K562 (cell line): ENCODE results near the gene SLC12A9. TPM values are rescaled to one million over a fixed set of nuclear protein-coding genes. Genes with fewer than 3 reads are reported as not detected.

ENCODE experiments used
- CREB5 ChIP-seq: fragments of 250-450 bp; sonication (Bioruptor Pico); IDR thresholded peaks from 2 replicates; pipeline ENCODE4 v1.5.0; 2020; ENCODE audit warnings: mild to moderate bottlenecking
- ELF2 ChIP-seq: fragments of 250-450 bp; sonication (Bioruptor Pico); IDR thresholded peaks from 2 replicates; pipeline ENCODE4 v1.5.0; 2021; ENCODE audit warnings: mild to moderate bottlenecking
- FOXK2 ChIP-seq, 2 experiments: fragments of 450-650 bp; IDR thresholded peaks in 1 of 2; conservative IDR thresholded peaks in 1 of 2; 2 replicates each; pipeline ENCODE4 v1.6.1; 2016; ENCODE audit warnings: low read depth in 2 of 2, mild to moderate bottlenecking in 1 of 2
- MYC ChIP-seq, 2 experiments: fragments of 250-450 bp in 1 of 2; sonication (Bioruptor Pico) in 1 of 2; IDR thresholded peaks; 2 replicates each; pipeline versions ENCODE4 v1.5.1 to v1.6.1; 2012 to 2021; ENCODE audit warnings: low read depth in 2 of 2, borderline replicate concordance in 1 of 2, improper control_type of control experiment in 1 of 2, low read length in 1 of 2, mild to moderate bottlenecking in 1 of 2, moderate library complexity in 1 of 2
- SMAD1 ChIP-seq: fragments of 150-350 bp; IDR thresholded peaks from 2 replicates; pipeline ENCODE4 v1.6.1; 2014; ENCODE audit warnings: low read length, low read depth; ENCODE audit not compliant: partially characterized antibody
- SMAD3 ChIP-seq: fragments of 450-650 bp; formaldehyde crosslinking; conservative IDR thresholded peaks from 2 replicates; pipeline ENCODE4 v1.4.0; 2020; ENCODE audit warnings: mild to moderate bottlenecking
- SRSF1 ChIP-seq: fragments of 200-400 bp; formaldehyde crosslinking; IDR thresholded peaks from 2 replicates; pipeline ENCODE4 v1.6.1; 2017; ENCODE audit warnings: mild to moderate bottlenecking, low read depth, low read length, moderate library complexity
- TCF3 ChIP-seq: sonication (generic); formaldehyde crosslinking; IDR thresholded peaks from 2 replicates; pipeline ENCODE4 v1.4.0; 2020; ENCODE audit warnings: mild to moderate bottlenecking, missing genetic modification reagents
- TEAD4 ChIP-seq, 2 experiments: sonication (generic) in 1 of 2; formaldehyde crosslinking in 1 of 2; IDR thresholded peaks; 2 replicates each; pipeline versions ENCODE4 v1.6.1 to v1.8.0; 2012 to 2022; ENCODE audit warnings: borderline replicate concordance in 1 of 2, inconsistent platforms in 1 of 2, low read length in 1 of 2, mild to moderate bottlenecking in 1 of 2, missing genetic modification reagents in 1 of 2
- ZNF121 ChIP-seq: sonication (generic); formaldehyde crosslinking; conservative IDR thresholded peaks from 2 replicates; pipeline ENCODE4 v1.8.0; 2022; ENCODE audit warnings: missing genetic modification reagents
- ZNF212 ChIP-seq: fragments of 450-650 bp; formaldehyde crosslinking; IDR thresholded peaks from 2 replicates; pipeline ENCODE4 v1.4.0; 2020; ENCODE audit warnings: mild to moderate bottlenecking
- ZNF239 ChIP-seq: fragments of 250-450 bp; sonication (Bioruptor Pico); IDR thresholded peaks from 2 replicates; pipeline ENCODE4 v1.4.0; 2020; ENCODE audit warnings: mild to moderate bottlenecking
- ZNF282 ChIP-seq: sonication (generic); formaldehyde crosslinking; IDR thresholded peaks from 2 replicates; pipeline ENCODE4 v1.8.1; 2023; ENCODE audit warnings: missing genetic modification reagents
- ZNF324 ChIP-seq: fragments of 250-450 bp; sonication (Bioruptor Pico); IDR thresholded peaks from 2 replicates; pipeline ENCODE4 v1.4.0; 2020; ENCODE audit warnings: mild to moderate bottlenecking
- ZNF75A ChIP-seq: fragments of 450-650 bp; formaldehyde crosslinking; IDR thresholded peaks from 2 replicates; pipeline ENCODE4 v1.4.0; 2020; ENCODE audit warnings: mild to moderate bottlenecking
- polyA plus RNA-seq, 8 experiments: library from polyadenylated mRNA; depleted of rRNA in 4 of 8; stranded (reverse) in 5 of 8; unstranded in 3 of 8; fragments of >200 nt; fragmentation: Nextera tagmentation in 2 of 8; fragmentation: Illumina TruSeq in 1 of 8; extraction: Ambion mirVana in 2 of 8; extraction: Trizol in 1 of 8; gene quantifications; 2 replicates each; pipeline versions ENCODE4 v1.2.1 to v1.2.3, GENCODE V29; 2011 to 2014; ENCODE audit warnings: inconsistent platforms in 1 of 8, missing spikeins in 1 of 8
- total RNA-seq, 7 experiments: library from RNA; depleted of rRNA in 6 of 7; stranded (reverse); fragments of >200 nt in 6 of 7; fragmentation: Illumina TruSeq in 2 of 7; extraction: Trizol in 2 of 7; gene quantifications; 2 replicates each; pipeline versions ENCODE4 v1.2.1 to v1.2.3, GENCODE V29; 2011 to 2021; ENCODE audit warnings: low replicate concordance in 1 of 7
- TF ChIP-seq, protein P1 (sequence below), 2 experiments: IDR thresholded peaks; 2 replicates each; pipeline ENCODE4 v1.6.1; 2011; ENCODE audit warnings: borderline replicate concordance in 1 of 2, control low read depth in 1 of 2, low read depth in 1 of 2, low read length in 1 of 2, mild to moderate bottlenecking in 1 of 2, mixed read lengths in 1 of 2, moderate library complexity in 1 of 2; ENCODE audit not compliant: insufficient read depth in 1 of 2, insufficient read length in 1 of 2, poor library complexity in 1 of 2, severe bottlenecking in 1 of 2; ENCODE audit errors: extremely low read depth in 1 of 2
- TF ChIP-seq, protein P2 (sequence below): sonication (generic); formaldehyde crosslinking; IDR thresholded peaks from 2 replicates; pipeline ENCODE4 v1.5.0; 2020; ENCODE audit warnings: missing genetic modification reagents
- TF ChIP-seq, protein P3 (sequence below), 2 experiments: fragments of 150-350 bp in 1 of 2; IDR thresholded peaks; 2 replicates each; pipeline ENCODE4 v1.6.1; 2012 to 2016; ENCODE audit warnings: low read depth in 2 of 2, low read length in 2 of 2, mild to moderate bottlenecking in 1 of 2, moderate library complexity in 1 of 2
- TF ChIP-seq, protein P4 (sequence below): fragments of 250-450 bp; sonication (Bioruptor Pico); IDR thresholded peaks from 2 replicates; pipeline ENCODE4 v1.4.0; 2020

SLC12A9 gene
- total and polyA plus RNA-seq, 9 of the 15 experiments (the other 6 are each of a cell fraction or from before 2014, with no cell fraction given): 0.06 to 20.2 (median 10.7) TPM

- TF ChIP-seq CREB5 (CRISPR knock-in tag) (no peak), MYC (IDR thresholded peaks at IDR 0.05; ENCODE audit: low read depth, low read length) (no peak), MYC (CRISPR knock-in tag; IDR thresholded peaks at IDR 0.05; ENCODE audit: borderline replicate concordance, low read depth) (no peak), ZNF212 (CRISPR knock-in tag) (no peak), ZNF75A (CRISPR knock-in tag) (no peak), FOXK2 (conservative IDR thresholded peaks at IDR 0.05 in 1 of 2, IDR thresholded peaks at IDR 0.05 in 1 of 2; ENCODE audit: low read depth in 2 of 2) (peak; percentile 45 to 53; a peak in 2 of 4 replicates), TCF3 (CRISPR knock-in tag) (peak; percentile 79), ZNF324 (CRISPR knock-in tag) (no peak), ELF2 (no peak), ZNF121 (CRISPR knock-in tag) (no peak), SRSF1 (no peak), SMAD3 (CRISPR knock-in tag) (no peak), ZNF239 (CRISPR knock-in tag) (no peak), TEAD4 (IDR thresholded peaks at IDR 0.05; ENCODE audit: low read length) (peak; percentile 82), TEAD4 (CRISPR knock-in tag; IDR thresholded peaks at IDR 0.05; ENCODE audit: borderline replicate concordance) (no peak), SMAD1 (no peak), ZNF282 (CRISPR knock-in tag) (no peak)
- TF ChIP-seq, protein P1, sequence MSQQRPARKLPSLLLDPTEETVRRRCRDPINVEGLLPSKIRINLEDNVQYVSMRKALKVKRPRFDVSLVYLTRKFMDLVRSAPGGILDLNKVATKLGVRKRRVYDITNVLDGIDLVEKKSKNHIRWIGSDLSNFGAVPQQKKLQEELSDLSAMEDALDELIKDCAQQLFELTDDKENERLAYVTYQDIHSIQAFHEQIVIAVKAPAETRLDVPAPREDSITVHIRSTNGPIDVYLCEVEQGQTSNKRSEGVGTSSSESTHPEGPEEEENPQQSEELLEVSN (IDR thresholded peaks at IDR 0.05; ENCODE audit: borderline replicate concordance in 1 of 2, extremely low read depth in 1 of 2, insufficient read depth in 1 of 2, insufficient read length in 1 of 2, low read depth in 1 of 2, low read length in 1 of 2, poor library complexity in 1 of 2, severe bottlenecking in 1 of 2): no peak
- TF ChIP-seq, protein P2, sequence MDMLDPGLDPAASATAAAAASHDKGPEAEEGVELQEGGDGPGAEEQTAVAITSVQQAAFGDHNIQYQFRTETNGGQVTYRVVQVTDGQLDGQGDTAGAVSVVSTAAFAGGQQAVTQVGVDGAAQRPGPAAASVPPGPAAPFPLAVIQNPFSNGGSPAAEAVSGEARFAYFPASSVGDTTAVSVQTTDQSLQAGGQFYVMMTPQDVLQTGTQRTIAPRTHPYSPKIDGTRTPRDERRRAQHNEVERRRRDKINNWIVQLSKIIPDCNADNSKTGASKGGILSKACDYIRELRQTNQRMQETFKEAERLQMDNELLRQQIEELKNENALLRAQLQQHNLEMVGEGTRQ (CRISPR knock-in tag): no peak
- TF ChIP-seq, protein P3, sequence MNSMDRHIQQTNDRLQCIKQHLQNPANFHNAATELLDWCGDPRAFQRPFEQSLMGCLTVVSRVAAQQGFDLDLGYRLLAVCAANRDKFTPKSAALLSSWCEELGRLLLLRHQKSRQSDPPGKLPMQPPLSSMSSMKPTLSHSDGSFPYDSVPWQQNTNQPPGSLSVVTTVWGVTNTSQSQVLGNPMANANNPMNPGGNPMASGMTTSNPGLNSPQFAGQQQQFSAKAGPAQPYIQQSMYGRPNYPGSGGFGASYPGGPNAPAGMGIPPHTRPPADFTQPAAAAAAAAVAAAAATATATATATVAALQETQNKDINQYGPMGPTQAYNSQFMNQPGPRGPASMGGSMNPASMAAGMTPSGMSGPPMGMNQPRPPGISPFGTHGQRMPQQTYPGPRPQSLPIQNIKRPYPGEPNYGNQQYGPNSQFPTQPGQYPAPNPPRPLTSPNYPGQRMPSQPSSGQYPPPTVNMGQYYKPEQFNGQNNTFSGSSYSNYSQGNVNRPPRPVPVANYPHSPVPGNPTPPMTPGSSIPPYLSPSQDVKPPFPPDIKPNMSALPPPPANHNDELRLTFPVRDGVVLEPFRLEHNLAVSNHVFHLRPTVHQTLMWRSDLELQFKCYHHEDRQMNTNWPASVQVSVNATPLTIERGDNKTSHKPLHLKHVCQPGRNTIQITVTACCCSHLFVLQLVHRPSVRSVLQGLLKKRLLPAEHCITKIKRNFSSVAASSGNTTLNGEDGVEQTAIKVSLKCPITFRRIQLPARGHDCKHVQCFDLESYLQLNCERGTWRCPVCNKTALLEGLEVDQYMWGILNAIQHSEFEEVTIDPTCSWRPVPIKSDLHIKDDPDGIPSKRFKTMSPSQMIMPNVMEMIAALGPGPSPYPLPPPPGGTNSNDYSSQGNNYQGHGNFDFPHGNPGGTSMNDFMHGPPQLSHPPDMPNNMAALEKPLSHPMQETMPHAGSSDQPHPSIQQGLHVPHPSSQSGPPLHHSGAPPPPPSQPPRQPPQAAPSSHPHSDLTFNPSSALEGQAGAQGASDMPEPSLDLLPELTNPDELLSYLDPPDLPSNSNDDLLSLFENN (IDR thresholded peaks at IDR 0.05; ENCODE audit: low read depth in 2 of 2, low read length in 2 of 2): no peak
- TF ChIP-seq, protein P4, sequence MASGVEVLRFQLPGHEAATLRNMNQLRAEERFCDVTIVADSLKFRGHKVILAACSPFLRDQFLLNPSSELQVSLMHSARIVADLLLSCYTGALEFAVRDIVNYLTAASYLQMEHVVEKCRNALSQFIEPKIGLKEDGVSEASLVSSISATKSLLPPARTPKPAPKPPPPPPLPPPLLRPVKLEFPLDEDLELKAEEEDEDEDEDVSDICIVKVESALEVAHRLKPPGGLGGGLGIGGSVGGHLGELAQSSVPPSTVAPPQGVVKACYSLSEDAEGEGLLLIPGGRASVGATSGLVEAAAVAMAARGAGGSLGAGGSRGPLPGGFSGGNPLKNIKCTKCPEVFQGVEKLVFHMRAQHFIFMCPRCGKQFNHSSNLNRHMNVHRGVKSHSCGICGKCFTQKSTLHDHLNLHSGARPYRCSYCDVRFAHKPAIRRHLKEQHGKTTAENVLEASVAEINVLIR (CRISPR knock-in tag): no peak
Observed at GRCh38 chr7:100897772-100898454, 45.4 kb downstream of the SLC12A9 start (continued).
